Cerebellar cortex (tissue), 1 donor: ENCODE measurements around the gene STK39.
"Not testable (repeated sequence)": the region's sequence is repeated elsewhere in the genome, so short reads cannot be mapped to it uniquely, and the experiment has no call there.

ENCODE experiments used
- DNase-seq: peaks from one replicate; pipeline ENCODE4 v3.0.0-alpha.2; 2015; ENCODE audit warnings: low spot score

STK39 gene

DNA sequence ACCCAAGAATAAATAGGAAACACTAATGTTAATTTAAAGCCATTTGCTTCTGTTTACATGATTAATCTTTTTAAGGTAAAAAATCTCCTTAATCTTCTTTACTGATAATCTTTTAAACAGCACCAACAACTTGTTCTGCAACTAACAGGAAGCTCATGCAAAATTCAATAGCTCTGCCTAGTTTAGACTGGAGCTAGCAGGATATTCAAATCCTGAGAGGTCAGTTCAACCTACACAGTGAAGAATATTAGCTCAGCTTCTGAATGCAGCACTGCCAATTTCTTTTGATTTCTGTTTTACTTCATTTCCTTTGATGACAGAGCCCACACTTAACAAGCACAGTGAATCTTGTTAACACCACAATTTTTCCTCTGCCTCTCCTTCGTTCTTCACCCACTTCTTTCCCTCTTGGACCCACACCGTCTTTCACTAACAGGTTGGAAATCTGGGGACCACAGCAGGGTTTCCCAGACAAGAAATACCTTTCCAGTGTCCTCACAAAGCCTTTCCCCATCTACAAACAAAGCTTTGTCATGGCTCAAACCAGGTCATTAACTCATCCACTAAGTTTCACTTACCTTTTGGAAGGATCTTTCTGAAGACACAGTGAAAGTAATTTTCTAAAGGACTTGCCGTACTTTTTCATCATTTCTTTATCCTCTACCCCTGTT, 109.8 kb downstream of the STK39 start:
- DNase-seq, result no peak

DNA sequence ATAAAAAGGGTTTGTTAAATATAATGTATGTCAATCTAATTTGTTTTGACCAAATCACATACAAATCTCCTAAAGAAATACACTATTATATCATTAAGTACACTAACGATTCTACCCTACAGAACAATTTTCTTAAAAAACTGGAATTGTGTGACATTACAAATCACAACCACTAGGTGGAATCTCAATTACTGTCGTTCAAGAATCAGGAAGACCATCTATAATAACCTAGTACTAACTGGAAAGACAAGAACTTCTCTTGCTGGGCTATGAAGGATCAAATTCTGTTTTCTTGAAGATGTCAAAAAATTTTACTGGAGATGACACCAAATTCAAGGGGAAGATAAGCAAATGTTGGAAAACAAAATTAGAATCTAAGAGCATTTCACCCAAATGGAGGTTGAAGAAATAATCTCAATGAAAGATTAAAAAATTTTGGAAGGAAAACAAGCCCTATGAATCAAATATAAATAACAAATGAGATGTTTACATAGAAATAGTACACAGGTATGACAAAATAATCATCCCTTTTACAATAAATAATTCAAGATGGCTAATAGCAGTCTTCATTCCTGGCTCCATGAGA, 110.9 kb downstream of the STK39 start:
- peak; percentile 31 for DNase-seq

DNA sequence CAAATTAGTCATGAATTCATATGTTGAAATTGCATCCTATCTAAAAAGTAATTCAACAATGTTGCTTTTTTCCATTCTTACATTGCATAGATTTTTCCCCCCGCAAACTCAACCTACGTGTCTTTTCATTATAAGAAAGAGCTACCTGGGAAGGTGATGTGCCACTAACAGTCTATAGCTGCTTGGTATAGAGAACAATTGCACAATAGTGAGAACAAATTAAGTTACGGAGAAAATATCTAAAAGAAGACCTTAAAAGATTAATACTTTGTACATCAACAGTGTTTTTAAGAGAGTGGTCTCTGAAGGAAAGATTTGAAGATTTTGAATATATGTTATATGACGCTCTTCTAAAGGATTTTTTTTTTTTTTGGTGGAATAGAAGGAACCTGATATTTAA, 111.8 kb downstream of the STK39 start:
- no peak for DNase-seq

DNA sequence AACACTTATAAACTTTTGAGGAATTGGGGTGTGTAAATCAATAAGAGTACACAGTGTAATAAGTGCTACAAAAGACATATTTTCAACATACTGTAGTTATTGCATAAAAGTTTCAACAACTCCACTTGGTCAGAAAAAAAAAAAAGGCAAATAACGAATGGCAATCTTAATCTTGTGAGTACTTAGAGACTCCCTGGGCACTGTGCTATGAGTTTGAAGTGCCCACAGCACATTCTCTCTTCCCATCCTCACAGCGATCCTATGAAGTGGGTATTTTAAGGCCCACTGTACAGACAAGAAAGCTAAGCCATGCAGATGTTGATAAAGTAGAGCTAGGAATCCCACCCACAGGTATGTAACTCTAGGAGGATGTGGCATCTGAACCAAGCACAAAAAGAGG, 112.3 kb downstream of the STK39 start:
- DNase-seq, result no peak

DNA sequence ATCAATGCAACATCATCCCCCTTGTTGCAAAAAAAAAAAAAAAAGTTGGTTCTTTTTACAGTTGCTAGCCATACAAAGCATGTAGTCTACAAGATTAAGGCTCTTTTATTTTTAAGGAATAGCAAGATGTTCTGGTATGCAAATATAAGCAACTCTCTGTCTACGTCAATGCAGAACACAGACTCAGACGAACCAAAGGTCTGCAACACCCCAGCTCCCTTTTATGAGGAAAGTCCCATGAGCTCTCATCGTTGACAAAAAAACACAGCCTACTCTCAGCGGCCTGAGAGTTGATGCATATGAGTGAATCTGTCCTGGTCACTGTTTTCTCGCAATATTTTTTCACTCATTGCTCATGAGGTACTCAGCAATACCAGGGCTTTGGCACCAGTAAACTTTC, 112.9 kb downstream of the STK39 start:
- DNase-seq, result no peak

DNA sequence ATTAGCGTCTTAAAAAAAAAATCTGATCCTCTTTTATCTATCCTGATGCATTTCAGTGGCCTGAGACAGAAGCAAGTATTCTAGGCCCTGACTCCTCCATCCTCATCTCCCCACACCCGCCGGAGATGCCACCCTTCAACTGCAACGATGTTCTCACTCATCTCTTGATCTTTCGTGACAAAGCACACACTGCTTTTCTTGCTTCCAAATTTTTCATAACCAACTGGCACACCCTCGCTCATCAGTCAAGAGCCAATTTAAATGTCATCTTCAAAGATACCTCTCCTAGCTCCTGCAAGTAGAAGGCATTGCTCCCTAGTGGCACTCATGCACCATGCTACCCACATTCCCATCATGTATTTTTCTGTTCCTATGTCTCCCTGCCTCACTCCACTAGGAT, 115.0 kb downstream of the STK39 start:
- DNase-seq, result no peak

DNA sequence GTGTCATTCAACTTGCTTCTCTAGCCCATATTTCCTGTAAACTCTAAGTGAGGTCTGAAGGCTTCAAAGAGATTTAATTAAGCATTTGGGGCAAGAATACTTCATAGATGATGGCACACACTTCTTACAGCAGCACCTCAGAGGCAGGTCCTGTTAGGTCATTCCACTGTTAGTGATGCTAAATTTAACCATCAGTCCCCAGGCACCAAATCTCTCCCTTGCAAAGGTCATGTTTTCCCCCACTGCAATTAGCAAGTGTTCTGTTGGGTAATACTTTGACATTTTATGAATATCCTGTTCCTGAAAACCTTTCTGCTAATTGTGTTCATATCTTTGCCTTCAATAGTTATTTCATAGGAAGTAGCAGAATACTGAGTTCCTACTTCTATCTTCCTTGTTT, 117.0 kb downstream of the STK39 start:
- DNase-seq, result peak; percentile 40

DNA sequence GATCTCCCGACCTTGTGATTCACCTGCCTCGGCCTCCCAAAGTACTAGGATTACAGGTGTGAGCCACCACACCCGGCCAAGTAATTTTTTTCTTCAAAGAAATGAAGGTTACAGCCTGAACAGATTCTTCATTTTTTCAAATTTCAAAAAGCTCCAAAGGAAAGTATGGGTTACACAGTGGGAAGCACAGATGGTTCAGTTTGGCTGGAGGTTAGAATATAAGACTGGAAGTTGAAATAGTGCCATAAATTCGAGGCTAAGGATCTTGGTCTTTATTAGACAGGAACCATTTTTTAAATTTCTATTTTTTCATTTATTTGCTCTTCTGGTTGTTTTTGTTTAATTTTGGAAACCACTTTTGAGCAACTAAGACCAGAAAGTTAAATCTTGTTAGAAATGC, 120.0 kb downstream of the STK39 start:
- DNase-seq, result peak; percentile 85

DNA sequence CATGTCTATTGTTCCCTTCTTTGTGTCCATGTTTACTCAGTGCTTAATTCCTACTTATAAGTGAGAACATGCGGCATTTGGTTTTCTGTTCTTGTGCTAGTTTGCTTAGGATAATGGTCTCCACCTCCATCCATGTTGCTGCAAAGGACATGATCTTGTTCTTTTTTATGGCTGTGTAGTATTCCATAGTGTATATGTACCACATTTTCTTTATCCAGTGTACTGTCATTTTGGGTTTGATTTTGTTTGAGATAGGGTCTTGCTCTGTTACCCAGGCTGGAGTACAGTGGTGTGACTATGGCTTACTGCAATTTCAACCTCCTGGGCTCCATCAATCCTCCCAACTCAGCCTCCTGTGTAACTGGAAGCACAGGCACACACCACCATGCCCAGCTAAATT, 125.2 kb downstream of the STK39 start:
- not testable (repeated sequence) for DNase-seq

DNA sequence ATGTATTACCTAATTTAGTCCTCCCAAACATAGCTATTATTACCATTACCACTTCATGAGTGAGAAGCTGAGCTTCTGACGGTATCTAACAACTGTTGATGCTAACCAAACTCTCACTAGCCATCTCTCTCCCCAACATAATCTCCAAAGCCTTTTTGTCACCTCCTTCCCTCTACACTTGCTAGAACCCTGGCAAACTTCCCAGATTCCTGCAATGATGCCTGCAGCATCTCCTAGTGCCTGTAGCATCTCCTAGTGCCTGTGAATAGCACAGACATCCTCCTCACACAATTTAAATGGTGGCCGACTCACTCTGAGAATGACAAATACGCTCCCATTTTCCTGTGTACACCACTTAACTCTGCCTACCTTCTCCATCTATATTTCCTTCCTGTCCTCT, 126.7 kb downstream of the STK39 start:
- peak; percentile 51 for DNase-seq

DNA sequence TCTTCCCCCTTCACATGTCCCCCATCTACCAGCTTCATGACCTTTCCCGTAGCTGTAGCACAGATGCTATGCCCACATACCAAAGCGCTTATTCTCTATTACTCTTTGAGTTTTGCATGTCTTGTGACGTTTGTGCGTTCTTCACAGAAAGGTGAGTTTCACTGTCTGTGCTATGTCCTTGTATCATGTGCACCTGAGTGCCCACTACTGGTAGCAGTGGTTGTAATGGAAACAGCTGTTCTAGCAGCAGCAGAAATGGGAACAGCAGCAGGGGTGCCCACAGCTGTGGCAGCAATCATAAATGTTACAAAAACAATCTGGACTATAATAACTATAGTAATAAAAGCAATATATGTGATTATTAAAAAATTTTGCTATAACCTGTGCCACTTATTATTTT, 127.1 kb downstream of the STK39 start:
- DNase-seq, result no peak

DNA sequence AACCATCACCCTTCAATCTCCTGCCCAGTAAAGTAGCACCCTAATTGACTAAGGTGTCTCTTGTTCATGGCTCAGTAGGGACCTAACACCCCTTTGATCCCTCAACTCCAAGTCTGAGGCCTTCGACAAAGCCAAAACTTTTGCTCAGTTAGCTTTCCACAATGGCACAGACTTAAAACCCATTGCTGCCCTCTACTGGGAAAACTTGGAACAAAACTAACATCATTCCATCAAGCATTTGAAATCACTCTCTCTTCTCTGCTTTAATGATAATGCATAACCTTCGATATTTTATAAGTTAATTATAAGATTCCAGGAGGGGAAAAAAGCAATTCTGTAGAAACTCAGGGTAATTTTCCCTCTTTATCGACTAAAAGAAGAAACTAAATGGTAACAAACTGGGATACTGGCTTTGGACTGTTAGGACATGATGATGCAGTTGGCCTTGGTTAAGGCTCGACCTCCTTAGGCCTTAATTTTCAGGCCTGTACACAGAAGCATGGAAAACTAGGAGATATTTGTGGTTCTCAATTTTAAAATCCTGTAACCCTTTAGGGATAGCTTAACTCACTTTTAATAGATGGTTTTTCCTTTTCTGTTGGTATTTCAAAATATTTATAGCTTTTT, 127.8 kb downstream of the STK39 start:
- peak; percentile 68 for DNase-seq

DNA sequence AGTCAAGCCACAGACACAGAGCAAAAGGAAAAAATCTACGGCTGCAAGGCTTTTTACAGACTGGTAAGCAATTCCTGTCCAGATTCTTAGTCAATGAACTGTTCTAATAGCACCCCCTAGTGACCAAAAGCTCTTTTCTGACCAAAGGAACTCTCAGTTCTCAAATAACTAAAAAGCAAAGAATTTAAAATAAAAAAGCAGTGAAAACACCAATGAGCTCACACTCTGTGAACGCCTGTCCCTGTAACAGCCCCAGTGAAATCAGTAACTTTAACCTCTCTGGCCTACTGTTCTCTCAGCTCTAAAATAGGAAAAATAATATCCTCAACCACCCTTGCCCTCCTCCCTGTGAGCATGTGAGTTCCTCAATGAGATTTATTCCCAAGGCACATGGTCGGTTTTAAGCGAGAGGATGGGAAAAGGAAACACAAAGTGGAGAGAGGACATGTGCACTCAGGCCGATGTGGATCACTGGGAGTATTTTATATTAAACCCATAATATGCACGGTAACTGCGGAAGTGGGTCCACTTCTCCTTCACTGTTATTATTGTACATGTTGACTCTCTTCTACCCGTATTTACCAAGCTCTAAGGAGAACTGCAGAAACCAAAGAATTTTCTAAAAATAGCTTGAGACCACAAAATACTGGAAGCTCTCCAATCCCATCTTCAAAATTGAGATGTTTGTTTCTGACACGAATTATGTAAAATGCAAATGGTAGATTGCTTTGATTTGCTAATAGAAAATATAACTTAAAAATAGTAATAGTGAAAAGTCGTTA, 128.5 kb downstream of the STK39 start:
- peak; percentile 83 for DNase-seq

DNA sequence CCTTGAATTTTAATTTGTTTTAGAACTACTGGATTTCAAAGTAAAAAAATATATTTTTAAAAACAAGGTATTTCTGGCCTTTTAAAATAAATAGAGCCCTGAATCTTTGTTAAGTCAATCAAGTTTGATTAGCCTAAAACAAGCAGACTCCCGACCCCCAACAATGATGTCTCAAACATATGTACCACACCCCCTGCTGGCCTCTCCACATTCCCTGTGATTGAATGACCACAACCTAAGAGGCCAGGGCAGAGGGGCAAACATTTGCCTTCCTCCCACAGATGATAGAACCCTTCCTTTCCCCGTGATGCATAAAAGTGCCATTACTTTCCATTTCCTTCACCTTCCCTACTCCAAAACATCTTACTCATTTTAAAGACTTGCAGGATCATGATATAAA, 130.9 kb downstream of the STK39 start:
- DNase-seq, result no peak

DNA sequence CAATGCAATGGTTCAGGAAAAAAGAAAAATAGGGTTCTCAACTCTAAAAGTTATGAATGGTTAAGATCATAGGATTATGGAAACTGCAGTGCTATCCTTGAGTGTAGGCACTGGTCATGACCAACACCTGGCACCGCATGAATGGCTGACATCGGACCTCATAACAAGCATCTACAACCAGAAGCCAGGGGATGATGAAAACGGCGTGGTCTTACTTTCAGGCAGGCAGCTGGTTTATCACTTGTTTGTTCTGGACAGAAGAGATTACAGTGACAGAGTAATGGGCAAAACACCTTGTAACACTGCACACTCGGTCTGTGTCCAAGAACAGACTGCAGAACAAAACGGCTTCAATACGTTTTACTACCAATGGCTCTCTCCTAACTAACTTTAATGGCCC, 132.8 kb downstream of the STK39 start:
- no peak for DNase-seq

DNA sequence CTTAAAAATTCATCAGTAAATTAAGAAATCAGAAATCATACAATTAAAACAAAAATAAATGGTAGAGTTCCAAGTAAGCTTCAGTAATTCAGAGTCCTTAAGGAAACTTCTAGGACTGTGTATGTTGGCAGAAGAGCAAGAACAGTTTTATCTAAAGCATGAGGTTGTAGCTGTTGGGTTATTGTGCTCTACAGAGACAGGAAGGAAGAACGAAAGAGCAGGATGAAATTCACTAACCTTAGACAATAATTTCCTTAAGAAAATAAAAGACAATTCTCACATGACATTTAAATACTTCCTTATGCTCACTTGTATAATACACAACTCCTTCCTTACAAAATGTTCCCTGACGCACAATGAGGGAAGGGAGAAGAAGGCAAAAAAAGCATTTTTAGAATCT, 133.4 kb downstream of the STK39 start:
- DNase-seq, result no peak

DNA sequence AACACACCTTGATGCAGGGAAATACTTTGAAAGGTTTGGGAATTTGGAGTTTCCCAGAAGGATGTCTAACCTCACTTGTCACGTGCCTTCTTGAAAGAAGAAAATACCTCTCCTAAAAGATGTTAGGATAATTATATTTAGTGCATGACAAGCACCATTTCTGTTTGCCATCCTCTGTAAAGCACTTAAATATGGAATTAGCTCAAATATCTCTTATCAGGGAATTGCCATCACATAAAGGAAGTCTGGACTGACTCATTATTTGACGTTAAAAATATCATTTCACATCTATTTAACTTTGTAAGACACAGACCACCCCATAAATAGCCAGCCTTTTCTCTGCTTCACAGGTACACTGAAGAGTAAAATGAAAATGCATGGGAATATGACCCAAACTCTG, 140.1 kb downstream of the STK39 start:
- no peak for DNase-seq

DNA sequence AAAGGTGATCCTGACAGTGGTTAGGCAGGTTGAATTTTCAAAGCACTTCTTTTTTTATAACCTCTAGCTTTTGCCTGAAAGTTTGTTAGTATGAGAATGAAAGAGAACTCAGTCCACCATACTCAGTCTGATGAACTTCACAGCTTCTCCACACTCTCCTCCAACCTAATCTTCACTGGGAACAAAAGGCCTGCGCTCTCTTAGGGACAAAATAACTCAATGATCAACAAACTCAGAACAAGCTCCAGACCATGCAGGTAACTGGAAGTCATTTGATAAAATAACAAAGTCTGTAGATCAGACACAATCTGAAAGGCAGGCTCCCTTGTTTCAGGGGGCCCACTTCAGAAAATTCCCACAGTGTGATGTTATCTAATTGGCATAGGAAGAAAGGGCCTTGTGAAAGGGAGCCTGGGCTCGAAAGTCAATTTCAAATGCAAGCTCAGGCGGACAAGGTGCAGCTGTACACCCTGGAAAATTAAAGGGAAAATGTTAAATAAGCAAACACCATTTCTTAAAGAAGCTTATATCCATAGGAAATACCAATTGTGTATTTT, 142.2 kb downstream of the STK39 start:
- no peak for DNase-seq

DNA sequence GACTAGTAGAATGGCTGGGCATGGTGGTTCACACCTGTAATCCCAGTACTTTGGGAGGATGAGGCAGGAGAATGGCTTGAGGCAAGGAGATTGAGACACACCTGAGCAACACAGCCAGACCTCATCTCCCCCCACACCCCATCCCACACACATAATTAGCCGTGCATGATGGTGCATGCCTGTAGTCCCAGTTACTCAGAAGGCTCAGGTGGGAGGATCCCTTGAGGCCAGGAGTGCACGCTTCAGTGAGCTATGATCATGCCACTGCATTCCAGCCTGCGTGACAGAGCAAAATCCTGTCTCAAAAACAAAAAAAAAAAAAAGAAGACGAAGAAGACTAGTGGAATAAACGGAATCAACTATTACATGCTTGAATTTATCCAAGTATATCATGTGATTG, 150.0 kb downstream of the STK39 start:
- DNase-seq, result no peak

DNA sequence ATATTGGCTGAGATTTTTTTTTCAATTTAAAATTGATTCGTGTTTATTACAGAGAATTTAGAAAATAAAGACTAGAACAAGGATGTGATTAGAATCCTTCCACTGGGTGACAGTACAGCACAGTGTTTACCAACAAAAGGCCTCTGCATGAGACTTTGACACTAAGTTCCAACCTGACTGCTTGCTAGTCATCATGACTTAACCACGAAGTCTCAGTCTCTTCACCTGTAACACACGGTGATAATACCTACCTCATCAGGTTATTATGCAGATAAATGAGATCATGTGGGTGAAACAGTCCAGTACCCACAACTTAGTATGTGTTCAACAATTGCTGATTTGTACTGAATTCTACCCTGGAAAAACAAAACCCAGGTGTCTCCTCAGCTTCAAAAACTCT, 151.2 kb downstream of the STK39 start:
- DNase-seq, result no peak

DNA sequence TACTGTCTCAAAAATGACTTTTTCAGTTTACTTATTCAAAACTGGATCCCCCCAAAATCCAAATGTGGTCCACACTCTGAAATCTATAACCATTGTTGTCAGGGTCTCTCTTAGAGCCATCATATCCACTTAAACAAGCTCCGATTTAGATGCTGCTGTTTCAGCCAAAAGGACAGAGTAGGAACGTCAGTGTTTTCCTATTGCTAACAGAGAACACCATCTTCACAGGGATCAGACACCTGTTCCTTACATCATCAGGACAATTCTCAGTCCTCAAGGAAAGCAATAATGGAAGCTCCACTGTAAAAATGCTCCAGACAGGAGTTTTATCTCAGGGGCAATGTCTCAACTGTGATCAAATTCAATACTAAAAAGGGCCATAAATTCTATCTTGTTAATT, 155.4 kb downstream of the STK39 start:
- peak; percentile 54 for DNase-seq

DNA sequence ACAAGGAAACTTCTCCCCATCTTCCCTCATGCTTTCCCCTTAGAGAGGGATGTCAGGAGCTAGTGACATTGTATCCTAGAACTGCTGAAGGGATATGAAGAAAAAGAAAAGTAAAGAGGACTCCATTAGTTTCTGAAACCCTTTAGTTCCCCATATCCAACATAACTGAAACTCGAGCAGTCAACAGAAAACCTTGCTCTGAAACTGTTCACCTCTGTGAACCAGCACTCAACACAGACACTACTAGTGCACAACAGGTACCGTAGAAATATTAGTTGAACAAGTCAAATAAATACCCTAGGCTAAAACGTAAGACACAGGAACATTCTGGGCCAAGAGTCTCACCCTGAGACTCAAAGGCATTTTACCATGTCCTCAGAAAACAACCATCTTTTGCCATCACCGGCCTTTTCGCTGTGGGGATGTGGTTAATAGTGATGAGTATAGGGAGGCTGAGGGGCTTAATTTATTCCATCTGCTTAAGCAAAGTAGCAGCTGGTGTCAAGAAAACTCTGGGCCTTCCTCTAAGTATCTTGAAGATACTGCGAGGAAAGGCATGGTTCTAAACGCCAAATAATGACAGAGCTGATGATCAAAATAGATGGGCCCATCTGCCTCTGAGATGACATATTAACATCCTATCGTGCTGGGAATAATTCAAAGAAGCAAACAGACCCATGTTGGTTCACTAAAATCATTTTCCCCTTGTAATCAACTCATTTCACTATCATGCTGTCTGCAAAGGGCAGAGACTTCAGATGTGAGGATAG, 156.8 kb downstream of the STK39 start:
- DNase-seq, result peak; percentile 22
